ENCODE results near the gene KNDC1.
"Not testable (repeated sequence)": the region's sequence is repeated elsewhere in the genome, so short reads cannot be mapped to it uniquely, and the experiment has no call there.

The KNDC1 gene

GRCh38 chr10:133258818-133259601, 99.0 kb downstream of the KNDC1 start:
- peak; percentile 65 to 68 for DNase-seq (ENCODE audit: low read depth in 2 of 2)

DNA sequence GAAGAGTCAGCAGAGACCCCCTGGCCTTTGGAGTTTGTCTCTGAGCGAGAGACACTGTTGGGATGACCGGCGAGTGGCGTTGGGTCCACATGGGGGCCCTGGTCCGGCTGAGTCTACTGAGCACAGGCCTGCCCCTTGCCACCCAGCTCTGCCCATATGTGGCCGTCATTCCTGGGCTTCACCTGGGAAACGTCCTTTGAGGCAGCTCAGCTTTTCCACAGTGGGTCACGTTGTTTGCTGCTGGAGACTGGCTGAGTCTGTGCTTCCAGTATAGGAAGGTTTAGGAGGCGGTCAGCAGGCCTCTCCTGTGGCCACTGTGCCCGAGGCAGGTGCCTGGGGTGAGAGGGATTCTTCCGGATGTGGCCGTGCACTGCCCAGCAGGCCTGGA, 99.6 kb downstream of the KNDC1 start:
- no peak for DNase-seq (ENCODE audit: low read depth in 2 of 2)

DNA sequence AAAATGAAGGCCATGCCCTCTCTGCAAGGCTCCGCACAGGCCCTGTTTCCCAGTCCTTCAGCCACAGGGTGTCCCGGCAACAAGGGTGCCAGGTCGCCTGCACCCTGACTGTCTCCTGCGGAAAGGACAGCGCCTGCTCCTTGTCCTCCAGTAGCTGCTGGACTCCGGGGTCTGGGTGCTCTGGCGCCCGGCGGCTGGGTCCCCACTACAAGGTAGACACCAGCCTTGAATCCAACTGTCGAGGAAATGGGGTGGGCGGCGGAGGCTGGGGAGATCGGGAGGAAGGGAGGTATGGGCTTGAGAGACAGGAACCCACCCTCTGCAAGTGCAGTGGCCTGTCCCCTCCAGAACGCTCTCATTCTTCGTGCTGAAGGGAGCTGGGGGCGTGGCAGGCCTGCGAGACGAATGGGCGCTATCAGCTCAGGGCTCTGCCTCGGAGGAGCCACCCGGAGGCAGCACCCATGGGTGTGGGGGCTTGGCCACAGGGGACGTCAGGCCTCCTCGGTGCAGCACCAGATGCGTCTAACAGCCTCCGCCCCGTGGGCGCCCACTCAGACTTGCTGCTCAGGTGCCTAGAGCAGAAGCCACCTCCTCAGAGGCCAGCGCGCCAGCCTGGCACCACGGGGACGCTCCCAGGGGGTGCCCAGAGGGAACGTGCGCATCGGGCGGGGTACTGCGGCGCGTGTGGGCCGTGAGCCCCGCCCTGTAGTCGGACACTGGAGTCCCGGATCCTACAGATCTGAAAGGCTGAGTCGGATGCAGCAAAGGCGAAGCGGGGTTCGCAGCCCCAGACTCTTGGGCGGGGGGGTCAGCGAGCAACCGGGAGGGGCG, 101.1 kb downstream of the KNDC1 start:
- no peak for DNase-seq (ENCODE audit: low read depth in 2 of 2)

GRCh38 chr10:133261726-133262325, 101.8 kb downstream of the KNDC1 start:
- DNase-seq (ENCODE audit: low read depth in 2 of 2): peak; percentile 72 to 75

DNA sequence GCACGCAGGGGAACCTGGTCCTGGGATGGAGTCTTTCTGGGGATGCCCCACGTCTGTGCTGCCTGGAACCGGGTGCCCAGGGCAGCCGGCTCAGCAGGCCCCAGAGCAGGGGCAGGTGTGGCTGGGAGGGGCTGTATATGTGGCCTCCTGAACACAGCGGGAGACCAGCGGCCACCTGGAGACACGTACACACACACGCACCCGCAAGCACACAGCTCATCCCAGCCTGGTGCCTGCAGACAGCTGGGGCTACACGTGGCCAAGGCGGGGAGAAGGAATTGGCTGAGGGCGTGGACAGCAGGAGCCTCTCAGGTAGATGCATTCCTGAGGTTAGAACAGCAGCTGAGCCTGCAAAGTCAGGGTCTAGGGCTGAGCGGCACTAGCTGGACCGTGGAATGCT, 102.7 kb downstream of the KNDC1 start:
- DNase-seq (ENCODE audit: low read depth in 2 of 2): no peak

- no peak for DNase-seq (ENCODE audit: low read depth in 2 of 2)
Observed at GRCh38 chr10:133263674-133264073, 103.7 kb downstream of the KNDC1 start.

DNA sequence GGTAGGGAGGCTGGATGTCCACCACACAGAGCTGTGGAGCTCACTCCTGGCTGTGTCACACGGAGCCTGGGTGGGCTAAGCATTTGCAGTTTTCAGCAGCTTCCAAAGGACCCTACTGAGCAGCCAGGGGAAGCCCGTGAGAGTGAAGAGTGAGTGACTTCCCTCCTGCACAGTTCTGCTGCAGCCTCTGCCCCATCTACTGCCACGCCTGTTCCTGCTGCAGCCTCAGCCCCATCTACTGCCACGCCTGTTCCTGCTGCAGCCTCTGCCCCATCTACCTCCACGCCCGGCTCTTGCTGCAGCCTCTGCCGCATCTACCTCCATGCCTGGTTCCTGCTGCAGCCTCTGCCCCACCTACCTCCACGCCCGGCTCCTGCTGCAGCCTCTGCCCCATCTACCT, 104.4 kb downstream of the KNDC1 start:
- DNase-seq (ENCODE audit: low read depth in 2 of 2): no peak

DNA sequence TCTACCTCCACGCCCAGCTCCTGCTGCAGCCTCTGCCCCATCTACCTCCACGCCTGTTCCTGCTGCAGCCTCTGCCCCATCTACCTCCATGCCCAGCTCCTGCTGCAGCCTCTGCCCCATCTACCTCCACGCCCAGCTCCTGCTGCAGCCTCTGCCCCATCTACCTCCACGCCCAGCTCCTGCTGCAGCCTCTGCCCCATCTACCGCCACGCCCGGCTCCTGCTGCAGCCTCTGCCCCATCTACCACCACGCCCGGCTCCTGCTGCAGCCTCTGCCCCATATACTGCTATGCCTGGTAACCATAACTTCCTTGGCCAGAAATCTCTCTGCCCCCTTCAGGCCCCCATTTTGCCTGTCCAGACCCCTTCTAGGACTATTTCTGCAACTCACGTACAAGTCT, 105.0 kb downstream of the KNDC1 start:
- not testable (repeated sequence) for DNase-seq (ENCODE audit: low read depth in 2 of 2)

- no peak for DNase-seq (ENCODE audit: low read depth in 2 of 2)
Observed at GRCh38 chr10:133266056-133266795, 106.2 kb downstream of the KNDC1 start.

- no peak for DNase-seq (ENCODE audit: low read depth in 2 of 2)
Observed at GRCh38 chr10:133267293-133267692, 107.3 kb downstream of the KNDC1 start.

GRCh38 chr10:133267829-133268228, 107.8 kb downstream of the KNDC1 start:
- no peak for DNase-seq (ENCODE audit: low read depth in 2 of 2)

DNA sequence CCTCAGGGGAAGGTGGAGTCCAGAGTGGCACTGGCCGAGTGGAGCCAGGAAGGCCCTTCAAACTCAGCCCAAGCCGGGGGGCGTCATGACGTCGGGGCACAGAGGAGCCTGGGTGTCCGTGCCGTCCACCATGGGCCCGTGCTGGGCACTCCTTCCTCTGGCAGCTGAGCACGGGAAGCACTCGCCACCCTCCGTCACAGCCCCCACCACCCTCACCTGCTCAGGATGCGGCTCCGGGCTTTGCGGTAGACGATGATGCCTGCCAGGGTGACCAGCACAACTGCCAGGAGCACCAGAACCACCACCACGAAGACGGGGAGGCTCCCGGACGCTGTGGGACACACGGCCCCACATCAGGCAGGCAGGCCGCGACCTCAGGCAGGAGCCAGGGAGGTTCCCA, 108.5 kb downstream of the KNDC1 start:
- DNase-seq (ENCODE audit: low read depth in 2 of 2): no peak

DNA sequence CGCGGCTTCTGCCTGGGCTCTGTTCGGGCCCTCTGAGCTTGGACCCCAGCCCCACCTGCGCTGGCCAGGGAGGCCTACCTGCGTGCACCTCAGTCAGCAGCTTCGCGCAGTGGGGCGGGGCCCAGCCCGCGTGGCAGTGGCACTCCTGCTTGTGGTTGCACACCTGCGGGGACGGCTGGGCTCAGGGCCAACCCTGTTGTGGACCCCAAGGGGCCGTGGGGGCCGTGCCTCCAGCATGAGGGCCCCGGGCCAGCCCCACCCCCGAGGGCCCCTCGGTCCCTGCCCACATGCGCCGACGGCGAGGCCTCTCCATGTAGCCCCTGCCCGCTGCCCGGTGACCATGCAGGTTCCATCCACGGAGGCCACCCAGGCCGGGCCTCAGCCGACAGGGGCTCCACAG, 109.3 kb downstream of the KNDC1 start:
- no peak for DNase-seq (ENCODE audit: low read depth in 2 of 2)

GRCh38 chr10:133270204-133270603, 110.2 kb downstream of the KNDC1 start:
- DNase-seq (ENCODE audit: low read depth in 2 of 2): no peak

DNA sequence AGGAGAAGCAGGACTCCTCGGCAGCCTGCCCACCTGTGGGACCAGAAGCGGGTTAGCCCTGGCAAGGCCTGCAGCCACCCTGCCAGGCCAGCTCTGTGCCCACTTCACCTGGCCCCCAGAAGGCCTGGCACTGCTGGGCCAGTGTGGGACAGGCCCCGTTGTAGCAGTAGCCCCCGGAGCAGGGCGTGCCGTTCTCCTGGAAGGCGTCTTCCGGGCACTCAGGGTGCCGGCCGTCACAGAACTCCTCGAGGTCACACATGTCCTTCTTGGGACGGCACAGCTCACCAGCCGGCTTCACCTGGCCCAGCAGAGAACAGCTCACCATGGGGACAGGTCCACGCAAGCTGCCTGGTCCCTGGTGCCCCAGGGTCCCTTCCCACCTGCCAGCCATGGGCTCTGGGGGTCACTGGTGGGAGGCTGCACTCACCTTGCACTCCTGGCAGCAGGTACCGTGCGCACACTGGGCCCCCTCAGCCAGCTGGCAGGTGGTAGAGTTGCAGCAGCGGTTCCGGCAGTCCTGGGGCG, 110.8 kb downstream of the KNDC1 start:
- no peak for DNase-seq (ENCODE audit: low read depth in 2 of 2)

- DNase-seq (ENCODE audit: low read depth in 2 of 2): no peak
Observed at GRCh38 chr10:133271521-133272300, 111.7 kb downstream of the KNDC1 start.

DNA sequence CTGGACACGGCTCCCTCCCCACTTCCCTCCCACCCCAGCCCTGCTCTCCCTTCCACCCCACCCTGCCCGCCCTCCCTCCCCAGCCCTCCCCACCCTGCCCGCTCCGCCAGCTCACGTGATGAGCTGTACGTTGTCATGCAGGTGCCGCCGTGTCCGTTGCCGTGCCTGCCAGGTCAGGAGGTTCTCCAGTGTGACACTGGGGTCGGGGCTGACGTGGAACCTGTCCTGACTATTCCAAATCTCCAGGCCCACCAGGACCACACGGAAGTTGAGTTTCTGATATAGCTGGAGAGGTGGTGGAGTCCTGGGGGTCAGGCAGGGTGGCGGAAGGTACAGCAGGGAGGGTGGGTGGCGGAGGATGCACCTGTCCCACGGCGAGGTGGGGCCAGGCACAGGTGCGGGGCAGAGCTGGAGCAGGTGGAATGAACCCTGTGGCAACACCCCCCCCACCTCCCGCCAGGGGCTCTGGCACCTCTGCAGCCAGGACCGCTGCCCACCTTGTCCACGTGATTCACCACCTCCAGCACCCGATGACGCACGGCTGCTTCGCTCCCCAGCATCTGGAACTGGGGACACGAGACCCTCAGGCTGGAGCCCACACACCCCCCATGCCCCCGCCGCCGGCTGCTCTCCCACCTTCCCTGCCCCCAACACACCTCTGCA, 112.4 kb downstream of the KNDC1 start:
- DNase-seq (ENCODE audit: low read depth in 2 of 2): no peak

- no peak for DNase-seq (ENCODE audit: low read depth in 2 of 2)
Observed at GRCh38 chr10:133272964-133273420, 113.0 kb downstream of the KNDC1 start.

DNA sequence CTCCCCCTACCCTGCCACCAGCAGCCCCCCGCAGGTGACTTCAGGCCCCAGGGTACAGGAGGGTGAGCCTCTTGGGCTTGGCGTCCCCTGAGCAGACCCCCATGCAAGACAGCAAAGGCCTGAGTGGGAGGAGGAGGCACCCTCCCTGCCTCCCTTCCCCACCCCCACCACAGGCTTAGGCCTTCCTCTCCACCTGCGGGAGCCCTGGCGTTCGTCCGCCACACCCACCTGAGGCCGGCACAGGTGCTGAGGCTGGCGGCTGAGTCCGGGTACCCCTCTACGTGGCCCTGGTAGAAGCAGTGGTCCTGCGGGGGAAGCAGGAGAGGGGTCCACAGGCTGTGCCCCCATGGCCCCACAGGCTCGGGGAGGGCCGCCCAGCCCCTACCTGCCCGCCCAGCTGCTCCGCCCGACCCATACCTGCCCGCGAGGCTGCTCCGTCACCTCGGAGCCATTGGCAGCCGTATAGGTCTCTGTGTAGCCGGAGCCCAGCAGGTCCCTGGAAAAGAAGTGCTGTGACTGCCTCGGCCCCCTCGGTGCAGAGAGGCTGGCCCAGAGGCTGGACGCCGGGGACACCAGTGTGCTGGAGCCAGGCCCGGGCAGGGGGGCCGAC, 113.6 kb downstream of the KNDC1 start:
- DNase-seq (ENCODE audit: low read depth in 2 of 2): no peak
